ENCODE measurements around the gene TCFL5.

Gene TCFL5

DNA sequence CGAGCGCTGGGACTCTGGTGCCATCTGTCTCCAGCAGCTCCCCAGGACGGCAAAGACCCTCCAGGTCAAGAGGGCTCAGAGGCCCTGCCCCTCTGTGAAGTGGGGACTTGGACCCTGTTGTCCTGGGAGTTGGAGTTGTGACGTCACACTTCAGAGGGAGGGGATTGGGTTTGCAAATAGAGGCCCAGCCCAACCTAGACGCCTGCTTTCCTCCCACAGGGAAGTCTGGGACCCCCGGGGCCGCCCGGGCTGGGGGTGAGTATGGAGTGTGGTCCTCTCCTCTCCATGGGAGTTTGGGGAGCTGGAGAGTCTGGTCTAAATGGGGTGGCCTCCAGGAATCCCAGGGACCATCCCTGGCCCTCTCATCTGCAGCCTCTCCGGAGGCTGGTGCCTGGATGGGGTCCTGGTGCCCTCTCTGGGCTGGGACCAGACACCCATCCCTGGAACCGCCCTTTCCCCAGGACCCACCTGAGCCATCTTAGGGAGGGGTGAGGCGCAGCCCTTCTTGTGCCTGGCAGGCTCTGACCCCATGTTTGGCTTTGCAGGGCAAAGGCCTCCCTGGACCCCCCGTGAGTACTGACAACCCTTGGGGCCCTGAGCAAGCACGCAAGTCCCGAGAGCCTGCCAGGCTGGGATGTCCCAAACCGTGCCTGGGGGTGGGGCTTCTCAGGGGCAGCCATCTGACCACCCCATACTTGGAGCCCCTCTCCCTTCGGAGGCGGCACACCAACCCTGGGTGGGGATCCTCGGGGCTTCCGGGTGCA lies 40.5 kb downstream of the TCFL5 start:
- no peak for DNase-seq

DNA sequence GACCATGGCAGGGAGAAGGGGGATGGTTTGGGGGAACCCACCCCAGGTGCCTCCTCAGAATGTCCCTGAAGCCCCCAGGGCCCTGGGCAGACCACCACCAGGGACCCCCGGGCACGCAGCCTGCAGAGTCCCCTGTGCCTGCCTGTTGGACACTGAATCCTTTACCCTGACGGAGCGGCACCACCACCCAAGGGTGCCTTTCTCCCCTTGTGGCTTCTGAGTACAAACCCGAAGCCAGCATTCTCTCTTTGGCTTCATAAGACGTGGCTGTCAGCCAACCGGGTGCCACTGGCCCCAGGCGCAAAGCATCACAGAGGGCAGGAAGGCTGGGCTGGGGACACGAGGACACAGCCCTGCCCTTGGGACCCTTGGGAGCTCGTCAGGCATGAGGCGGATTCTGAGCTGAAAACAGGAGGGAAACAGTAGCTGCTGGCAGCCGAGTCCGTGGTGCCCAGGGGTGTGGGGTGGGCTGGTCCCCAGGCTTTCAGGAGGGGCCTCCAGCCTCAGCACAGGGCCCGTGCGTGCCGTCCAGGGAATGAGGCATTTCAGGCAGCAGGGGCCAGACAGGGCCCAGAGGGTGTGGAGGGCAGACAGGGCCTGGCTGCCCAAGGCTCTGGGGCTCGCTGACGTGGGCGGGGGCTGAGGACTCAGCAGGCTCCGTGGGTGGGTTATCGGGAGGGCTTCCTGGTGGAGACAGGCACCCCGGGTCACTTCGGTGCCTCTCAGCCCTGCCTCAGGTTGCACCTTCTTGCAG lies 41.2 kb downstream of the TCFL5 start:
- no peak for DNase-seq

DNA sequence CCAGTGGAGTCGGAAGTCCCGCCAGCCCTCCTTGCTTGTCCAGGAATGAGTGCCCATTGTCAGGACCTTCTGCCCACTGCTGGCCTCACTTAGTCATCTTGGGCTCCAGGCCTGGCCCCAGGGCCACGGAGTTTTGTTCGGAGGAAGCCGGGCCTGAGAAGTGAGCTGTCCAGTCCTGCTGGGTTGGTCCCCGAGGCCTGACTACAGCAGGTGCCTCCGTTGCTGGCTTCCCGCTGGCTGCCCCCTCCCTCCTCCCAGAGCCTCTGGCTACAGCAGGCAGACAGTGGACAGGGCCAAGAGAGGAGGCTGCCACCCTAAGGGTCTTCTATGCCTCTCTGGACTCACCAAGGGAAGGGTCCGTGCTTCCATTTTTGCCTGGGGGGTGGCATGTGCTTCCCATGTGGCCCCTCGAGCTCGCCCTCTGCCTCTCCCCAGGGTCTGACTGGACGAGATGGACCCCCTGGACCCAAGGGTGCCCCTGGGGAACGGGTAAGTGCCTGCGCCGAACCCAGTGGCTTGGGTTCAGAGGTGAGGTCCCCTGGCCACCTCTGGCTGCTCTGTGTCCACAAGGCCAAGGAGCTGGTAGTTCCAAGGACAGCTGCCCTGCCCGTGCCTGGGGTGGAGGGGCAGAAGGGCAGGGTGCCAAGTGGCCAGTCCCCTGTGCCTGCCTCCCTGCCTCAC lies 42.0 kb downstream of the TCFL5 start:
- no peak for DNase-seq

DNA sequence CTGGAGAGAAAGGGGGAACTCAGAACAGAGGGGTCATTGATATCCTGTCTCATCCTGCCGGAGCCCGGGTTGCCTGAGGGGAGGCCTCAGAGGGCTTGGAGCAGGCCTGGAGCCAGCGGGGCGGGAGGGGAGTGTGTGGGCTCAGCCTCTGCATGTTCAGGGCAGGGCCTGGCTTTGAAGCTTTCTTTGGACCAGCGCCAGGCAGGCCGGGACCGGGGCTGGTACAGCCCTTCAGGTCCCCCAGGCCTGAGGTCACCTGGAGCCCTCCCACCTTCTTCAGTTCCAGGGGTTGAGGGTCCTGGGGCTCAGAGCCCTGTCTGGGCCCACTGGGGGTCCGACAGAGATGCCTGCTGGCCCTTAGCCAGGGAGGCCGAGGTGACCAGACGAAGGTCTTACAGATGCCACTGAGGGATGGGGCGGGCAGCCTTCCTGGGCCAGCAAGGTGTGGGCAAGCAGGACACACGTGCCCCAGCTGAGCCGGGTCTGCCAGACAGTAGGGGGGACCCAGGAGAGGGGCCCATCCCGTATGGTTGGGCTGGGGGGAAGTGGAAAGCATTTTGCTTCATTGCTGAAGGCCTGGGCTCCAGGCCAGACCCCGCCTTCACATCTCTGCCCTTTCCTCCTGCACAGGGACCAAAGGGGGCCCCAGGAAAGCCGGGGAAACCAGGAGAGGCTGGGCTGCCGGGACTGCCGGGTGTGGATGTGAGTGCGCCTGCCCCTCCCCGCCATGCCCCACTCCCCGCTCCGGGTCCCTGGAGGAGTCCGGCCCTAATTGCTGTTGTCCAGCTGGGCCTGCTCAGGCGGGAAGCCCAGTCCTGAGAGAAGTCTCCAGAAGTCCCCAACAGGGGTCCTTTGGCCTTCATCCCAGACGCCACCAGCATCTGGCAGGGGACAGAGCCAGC lies 42.8 kb downstream of the TCFL5 start:
- peak; percentile 52 for DNase-seq

DNA sequence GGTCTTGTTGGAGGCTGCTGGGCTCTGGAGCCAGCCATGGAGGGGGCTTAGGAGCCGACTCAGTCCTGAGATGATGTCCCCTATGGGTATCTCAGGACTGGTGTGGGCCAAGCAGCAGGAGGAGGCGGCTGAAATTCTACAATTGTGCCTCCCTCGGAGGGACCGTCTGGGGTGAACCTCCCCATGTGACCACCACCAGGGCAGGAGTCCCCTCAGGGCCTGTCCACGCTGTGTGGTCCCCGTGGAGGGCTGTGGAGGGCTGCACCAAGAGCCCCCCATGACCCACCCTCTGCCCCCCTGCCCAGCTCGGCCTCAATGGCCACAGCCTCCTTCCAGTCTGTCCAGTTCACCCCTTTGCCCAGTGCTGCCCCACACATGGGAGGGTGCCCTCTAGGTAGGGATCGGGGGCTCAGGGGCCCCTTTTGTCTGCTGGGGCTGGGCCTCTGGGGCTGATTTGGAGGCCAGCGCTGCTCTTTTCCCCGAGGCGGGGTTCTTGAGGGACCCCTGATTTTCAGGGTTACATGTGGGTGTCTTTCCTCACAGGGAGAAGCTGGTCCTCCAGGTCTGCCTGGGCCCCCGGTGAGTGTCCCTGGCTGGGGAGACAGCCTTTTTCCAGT lies 43.5 kb downstream of the TCFL5 start:
- DNase-seq, result no peak

DNA sequence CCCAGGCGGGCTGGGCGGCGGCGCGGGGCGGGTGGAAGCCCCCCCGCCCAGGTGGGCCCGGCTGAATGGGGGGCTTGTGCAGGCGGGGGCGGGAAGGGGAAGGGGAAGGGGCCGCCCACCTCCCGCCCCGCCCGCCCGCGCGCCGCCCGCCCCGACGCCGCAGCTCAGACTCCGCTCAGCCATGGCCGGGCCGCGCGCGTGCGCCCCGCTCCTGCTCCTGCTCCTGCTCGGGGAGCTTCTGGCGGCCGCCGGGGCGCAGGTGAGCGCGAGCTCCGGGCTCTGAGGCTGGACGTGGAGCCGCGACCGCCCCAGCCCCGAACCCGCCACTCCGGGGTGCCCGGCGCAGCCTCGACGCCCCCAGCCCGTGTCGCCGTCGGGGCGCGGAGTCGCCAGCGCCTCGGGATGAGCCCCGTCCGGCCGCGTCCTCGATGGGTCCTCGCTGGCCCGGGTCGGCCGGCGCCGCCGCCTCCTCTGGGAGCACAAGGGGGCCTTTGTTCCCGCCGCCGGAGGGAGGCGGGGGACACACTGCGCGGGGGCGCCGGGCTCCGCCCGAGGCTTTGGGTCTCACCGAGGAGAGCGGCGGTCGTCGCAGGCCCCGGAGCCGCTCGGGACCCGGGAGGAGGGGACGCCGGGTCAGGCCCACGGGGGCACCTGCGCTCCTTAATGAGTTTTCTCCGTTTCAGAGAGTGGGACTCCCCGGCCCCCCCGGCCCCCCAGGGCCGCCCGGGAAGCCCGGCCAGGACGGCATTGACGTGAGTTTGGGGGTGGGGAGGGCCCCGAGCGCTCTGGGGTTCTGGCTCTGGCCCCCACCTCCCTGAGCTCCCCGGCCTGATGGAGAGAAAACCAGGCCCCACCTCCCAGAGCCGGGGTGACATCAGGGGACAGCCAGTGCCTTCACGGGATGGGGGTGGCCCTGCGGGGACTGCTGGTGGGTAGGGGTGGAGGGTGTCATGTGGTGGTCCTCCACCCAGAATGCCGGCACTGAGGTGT lies 44.4 kb downstream of the TCFL5 start, which contains the start of gene COL9A3:
Gene COL9A3 (plus strand): TSS at position 167 of the 990 bp plus-strand sequence. CDS start 15 bp downstream, at position 182.
- no peak for DNase-seq

DNA sequence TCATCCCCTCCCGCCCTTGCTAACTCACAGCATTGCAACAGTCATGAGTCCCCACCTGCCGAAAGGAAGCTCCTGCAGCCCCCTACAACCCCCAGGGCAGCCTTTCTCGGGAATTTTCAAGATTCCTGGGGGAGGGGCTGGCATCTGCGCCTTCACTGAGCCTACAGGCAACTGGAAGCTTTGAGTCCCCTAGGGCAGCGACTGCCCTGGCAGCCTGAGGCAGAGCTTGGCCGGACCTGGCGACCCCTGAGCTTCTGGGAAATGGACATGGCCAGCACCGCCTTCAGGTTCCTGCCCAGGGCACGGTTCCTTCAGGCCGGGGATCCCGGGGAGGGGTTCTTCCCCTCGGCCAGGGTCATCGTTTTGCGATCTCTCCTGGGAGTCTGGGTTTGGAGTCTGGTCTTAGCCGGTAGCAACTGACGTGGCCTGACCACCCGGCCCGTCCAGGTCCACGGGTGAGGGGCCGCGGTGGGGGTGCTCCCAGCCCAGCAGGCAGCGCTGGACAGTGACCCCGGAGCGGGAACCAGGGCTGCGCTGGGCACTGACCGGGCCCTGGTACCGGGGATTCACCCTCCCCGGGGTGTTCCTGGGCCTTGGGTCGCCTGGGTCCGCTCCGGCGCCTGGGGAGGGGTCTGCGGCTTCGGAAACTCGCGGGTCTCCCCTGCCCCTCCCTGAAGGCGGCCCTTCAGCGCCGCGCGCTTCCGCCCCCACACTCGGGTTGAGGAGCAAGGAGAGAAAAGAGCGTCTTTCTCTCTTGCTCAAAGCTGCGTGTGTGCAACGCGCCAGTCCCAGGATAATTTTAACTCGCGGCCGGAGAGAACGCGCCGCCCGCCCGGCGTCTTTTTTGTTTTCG lies 45.4 kb downstream of the TCFL5 start:
- DNase-seq, result no peak

DNA sequence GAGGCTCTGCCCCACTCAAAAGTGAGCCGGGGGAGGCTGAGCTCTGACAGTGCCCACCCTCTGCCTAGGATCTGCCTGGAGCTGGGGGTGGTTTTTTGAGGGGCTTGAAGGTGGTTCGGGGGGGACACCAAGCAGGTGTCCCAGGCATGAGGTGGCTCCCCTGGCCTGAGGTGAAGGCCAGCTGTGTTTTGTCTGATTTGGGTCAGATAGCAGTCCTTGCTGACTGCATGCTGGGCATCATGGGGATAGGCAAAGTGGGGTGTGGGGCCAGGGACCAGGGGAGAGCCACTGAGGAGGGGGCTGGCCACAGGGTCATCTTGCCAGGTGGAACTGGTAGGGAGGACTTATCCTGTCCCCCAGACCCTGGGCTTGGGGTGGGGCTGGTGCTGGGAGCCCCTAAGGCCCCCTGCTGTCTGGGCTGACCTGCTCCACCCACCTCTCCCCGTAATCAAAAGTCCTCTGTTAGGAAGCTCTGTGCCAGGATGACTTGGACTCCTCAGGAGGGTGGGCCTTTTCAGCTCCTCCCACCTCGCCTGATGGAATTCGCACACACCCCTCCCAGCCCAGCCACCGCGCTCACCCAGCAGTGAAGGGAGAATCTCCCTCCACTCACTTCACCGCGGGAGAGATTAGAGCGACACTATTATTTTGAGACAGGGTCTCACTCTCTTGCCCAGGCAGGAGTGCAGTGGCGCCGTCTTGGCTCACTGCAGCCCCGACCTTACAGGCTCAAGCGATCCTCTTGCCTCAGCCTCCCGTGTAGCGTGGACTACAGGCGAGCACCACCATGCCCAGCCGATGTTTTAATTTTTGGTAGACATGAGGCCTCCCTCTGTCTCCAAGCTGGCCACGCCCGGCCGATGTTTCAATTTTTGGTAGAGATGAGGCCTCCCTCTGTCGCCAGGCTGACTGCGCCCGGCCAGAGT lies 46.3 kb downstream of the TCFL5 start:
- peak; percentile 52 for DNase-seq

DNA sequence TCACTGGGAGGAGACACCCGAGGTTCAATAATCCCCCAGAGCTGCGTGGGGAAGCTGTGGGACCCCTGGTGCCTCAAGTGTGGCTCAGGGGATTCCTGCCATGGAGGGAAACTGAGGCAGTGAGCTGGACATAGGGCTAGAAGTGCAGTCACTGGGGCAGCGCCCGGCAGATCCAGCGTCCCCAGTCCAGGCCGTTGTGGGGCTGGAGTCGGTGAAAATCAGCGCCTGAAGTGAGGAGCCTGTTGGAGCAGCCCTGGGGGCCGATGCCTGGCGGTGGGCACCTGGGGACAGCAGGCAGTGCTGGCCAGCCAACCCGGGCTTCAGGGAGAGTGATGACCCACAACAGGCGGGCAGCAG lies 46.9 kb downstream of the TCFL5 start:
- DNase-seq, result no peak

DNA sequence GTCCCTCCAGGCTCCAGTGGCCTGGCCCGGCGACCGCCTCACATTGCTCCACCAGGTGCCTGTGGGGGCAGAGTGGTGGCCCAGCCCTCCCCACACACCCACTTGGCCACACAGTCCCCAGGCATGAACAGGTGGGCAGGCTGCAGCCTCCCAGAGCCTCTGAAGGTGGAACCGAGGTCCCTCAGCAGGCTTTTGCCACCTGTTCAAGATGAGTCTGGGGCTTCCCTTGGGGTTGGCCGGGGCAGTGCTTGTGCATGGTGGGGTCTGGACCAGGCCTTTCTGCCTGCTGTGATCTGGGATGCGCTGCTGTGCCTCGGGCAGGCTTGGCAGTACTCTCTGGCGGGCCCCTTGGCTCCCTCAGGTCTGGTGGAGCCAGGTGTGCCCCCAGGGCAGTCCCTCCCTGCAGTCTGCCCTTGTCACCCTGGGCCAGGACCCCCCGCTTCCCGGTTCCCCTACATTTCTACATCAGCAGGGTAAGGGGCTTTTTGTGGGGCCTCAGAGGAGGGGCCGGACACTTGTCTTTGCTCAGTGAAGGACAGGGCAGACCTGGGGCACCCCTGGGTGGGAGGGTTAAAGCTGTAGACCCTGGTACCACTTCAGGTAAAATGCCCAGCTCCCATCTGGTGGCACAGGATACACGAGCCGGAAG lies 47.4 kb downstream of the TCFL5 start:
- DNase-seq, result no peak

DNA sequence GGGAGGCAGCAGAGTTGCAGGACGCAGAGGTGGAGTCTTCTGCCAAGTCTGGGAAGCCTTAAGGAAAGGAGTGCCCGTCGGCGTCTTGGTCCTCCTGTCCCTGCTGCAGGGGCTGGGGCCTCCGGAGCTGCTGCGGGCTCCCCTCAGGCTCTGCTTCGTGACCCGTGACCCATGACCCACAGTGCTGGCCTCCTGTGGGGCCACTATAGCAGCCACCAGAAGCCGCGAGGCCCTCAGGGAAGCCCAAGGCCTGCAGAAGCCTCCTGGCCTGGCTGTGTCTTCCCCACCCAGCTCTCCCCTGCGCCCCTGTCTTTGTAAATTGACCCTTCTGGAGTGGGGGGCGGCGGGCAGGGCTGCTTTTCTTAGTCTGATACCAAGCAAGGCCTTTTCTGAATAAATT lies 48.0 kb downstream of the TCFL5 start:
- DNase-seq, result no peak

DNA sequence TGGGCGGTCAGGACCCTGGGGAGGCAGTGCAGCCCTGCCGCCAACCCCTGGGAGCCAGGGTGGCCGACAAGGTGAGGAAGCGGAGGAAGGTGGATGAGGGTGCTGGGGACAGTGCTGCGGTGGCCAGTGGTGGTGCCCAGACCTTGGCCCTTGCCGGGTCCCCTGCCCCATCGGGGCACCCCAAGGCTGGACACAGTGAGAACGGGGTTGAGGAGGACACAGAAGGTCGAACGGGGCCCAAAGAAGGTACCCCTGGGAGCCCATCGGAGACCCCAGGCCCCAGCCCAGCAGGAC lies 48.8 kb downstream of the TCFL5 start:
- no peak for DNase-seq

DNA sequence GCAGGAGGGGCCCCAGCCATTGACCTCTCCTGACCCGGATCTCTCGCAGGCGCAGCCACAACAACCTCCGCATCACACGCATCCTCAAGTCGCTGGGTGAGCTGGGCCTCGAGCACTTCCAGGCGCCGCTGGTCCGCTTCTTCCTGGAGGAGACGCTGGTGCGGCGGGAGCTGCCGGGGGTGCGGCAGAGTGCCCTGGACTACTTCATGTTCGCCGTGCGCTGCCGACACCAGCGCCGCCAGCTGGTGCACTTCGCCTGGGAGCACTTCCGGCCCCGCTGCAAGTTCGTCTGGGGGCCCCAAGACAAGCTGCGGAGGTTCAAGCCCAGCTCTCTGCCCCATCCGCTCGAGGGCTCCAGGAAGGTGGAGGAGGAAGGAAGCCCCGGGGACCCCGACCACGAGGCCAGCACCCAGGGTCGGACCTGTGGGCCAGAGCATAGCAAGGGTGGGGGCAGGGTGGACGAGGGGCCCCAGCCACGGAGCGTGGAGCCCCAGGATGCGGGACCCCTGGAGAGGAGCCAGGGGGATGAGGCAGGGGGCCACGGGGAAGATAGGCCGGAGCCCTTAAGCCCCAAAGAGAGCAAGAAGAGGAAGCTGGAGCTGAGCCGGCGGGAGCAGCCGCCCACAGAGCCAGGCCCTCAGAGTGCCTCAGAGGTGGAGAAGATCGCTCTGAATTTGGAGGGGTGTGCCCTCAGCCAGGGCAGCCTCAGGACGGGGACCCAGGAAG lies 49.3 kb downstream of the TCFL5 start:
- DNase-seq, result no peak

DNA sequence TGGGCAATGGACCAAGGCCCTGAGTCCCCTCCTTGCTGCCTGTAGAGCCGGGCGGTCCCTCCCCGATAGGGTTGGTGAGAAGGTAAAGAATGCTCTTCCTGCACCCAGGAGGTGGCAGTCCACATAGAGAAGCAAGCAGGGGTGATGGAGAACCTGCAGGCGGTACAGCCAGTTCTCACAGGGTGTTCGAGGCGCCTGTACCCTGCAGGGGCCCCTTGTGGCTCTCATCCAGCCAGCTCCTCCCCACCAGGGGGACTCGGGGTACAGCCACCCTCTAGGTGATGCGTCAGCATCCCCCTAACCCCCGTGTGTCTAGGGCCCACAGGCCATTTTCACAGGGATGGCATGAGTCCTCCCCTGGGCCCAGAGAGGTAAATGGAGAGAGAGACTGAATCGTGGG lies 49.9 kb downstream of the TCFL5 start:
- DNase-seq, result no peak

DNA sequence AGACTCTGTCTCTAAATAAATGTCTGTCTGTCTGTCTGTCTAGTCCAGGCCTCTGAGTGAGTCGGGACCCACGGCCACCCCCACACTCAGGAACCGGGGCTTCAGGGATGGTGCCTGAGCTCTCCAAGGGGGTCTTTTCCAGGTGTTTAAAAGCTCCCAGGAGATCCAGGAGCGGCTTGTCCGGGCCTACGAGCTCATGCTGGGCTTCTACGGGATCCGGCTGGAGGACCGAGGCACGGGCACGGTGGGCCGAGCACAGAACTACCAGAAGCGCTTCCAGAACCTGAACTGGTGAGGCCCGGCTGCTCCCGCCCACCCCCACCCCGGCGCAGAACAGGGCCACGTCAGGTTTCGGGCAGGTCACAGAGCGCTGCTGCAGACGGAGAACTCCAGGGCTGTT lies 50.3 kb downstream of the TCFL5 start:
- no peak for DNase-seq

DNA sequence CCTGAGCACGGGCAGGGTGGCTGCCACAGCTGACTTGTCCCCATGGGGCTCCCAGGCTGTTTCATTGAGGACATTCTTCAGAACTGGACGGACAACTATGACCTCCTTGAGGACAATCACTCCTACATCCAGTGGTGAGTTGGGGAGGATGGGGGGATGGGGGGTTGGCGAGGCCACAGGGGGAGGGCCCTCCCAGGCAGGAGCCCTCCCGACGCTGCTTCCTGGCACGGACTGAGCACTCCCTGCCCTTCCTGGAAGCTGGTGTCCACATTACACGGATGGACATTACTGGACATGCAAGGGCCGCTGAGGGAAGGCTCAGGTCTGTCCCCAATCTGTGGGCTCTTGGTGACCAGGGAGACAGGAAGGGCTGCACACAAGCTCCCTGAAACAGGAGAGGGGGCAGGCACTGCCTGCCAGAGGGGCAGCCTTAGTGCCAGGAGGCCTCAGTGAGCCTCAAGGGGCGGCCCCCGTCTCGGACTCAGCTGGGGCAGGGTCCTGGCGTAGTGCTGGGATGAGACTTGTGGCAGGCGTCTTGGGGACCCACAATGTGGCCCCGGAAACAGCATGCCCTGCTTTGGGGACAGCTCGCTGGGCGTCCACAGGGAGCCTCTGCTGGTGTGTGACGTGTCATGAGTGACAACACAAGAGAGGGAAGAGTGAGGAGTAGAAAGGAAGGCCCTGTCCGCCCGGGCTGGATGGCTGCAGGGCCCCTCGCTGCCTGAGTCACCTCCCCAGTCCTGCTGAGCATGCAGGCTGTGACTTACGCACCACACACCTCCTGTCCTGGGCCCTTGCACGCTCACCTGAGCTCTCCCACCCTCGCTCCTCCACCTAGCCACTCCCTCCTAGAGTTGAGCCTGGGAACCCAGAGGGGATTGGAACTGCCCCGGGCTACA lies 51.8 kb downstream of the TCFL5 start:
- DNase-seq, result no peak
